Tibial nerve (tissue), 4 donors: ENCODE data around the gene SPG11.

Experiments
- CTCF ChIP-seq, 5 experiments: fragments of 200-600 bp in 3 of 5; fragments of 450-650 bp in 2 of 5; sonication (generic) in 3 of 5; IDR thresholded peaks; one replicate each; pipeline ENCODE4 v1.5.1; 2016 to 2019; ENCODE audit warnings: antibody characterized with exemption in 5 of 5, mild to moderate bottlenecking in 3 of 5, moderate library complexity in 2 of 5
- EP300 ChIP-seq, 2 donors: sonication (generic); formaldehyde crosslinking; IDR thresholded peaks; one replicate each; pipeline ENCODE4 v1.6.1; 2017; ENCODE audit warnings: antibody characterized with exemption in 2 of 2, mild to moderate bottlenecking in 1 of 2

DNA sequence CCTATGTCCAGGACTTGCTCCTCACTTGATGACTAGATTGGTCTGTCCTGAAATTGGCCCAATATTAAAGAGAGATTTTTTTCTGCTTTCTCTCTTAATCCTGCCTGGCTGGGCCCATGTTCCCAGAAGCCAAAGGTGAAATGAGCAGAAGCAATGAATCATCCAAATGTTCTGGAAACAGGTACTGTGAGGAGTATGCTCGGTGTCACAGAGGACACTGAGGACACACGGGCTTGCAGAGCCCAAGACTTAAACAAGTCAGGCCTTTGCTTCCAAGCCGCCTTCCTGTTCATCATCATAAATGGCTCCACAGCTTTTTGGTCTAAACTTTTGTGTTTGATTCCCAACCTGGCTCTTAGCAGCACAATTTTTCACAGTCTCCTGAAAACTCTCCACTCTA lies 95.1 kb downstream of the SPG11 start:
- TF ChIP-seq CTCF (IDR thresholded peaks at IDR 0.05) (no peak), EP300 (IDR thresholded peaks at IDR 0.05) (no peak)
